T-helper 1 cell (primary cell): ENCODE data around the gene ARMH3.

Experiments
- DNase-seq, 5 donors: peaks; one replicate each; pipeline ENCODE4 v3.0.0-alpha.2; 2012 to 2020

Gene ARMH3

GRCh38 chr10:101938305-101939007 lies 117.5 kb downstream of the ARMH3 start:
- no peak for DNase-seq

- no peak for DNase-seq
Measured at GRCh38 chr10:101935431-101935830, 120.5 kb downstream of the ARMH3 start.

- no peak for DNase-seq
Measured at GRCh38 chr10:101934686-101935305, 121.2 kb downstream of the ARMH3 start.

GRCh38 chr10:101933976-101934375 lies 122.0 kb downstream of the ARMH3 start:
- DNase-seq: no peak

GRCh38 chr10:101932183-101932582 lies 123.8 kb downstream of the ARMH3 start:
- DNase-seq: peak in 1 of 5 donors; percentile 19

- no peak for DNase-seq
Measured at GRCh38 chr10:101925027-101925426, 130.9 kb downstream of the ARMH3 start.

- no peak for DNase-seq
Measured at GRCh38 chr10:101923256-101923655, 132.7 kb downstream of the ARMH3 start.

GRCh38 chr10:101922846-101923245 lies 133.1 kb downstream of the ARMH3 start:
- DNase-seq: no peak

GRCh38 chr10:101920546-101920945 lies 135.4 kb downstream of the ARMH3 start:
- DNase-seq: no peak

- DNase-seq: no peak
Measured at GRCh38 chr10:101919026-101919770, 136.8 kb downstream of the ARMH3 start.

- no peak for DNase-seq
Measured at GRCh38 chr10:101912561-101913179, 143.3 kb downstream of the ARMH3 start.

GRCh38 chr10:101906586-101907183 lies 149.3 kb downstream of the ARMH3 start:
- no peak for DNase-seq

GRCh38 chr10:101905251-101905650 lies 150.7 kb downstream of the ARMH3 start:
- no peak for DNase-seq

GRCh38 chr10:101903827-101904550 lies 152.0 kb downstream of the ARMH3 start:
- DNase-seq: no peak

- DNase-seq: no peak
Measured at GRCh38 chr10:101902820-101903145, 153.2 kb downstream of the ARMH3 start.

GRCh38 chr10:101902032-101902819 lies 153.7 kb downstream of the ARMH3 start:
- DNase-seq: no peak

- no peak for DNase-seq
Measured at GRCh38 chr10:101901340-101901739, 154.6 kb downstream of the ARMH3 start.

GRCh38 chr10:101897633-101898032 lies 158.3 kb downstream of the ARMH3 start:
- no peak for DNase-seq

- DNase-seq: no peak
Measured at GRCh38 chr10:101896225-101896877, 159.6 kb downstream of the ARMH3 start.

- no peak for DNase-seq
Measured at GRCh38 chr10:101895781-101896180, 160.2 kb downstream of the ARMH3 start.

- DNase-seq: no peak
Measured at GRCh38 chr10:101894742-101895141, 161.2 kb downstream of the ARMH3 start.
